Type B pancreatic cell (in vitro differentiated cells): ENCODE measurements around the gene KHDRBS1. TPM values are rescaled to one million over a fixed set of nuclear protein-coding genes. Genes with fewer than 3 reads are reported as not detected.

Source experiments
- DNase-seq: peaks from one replicate; pipeline ENCODE4 v3.0.0; 2021; ENCODE audit warnings: mixed read lengths; ENCODE audit not compliant: unreplicated experiment; ENCODE audit errors: extremely low spot score
- H3K27ac Mint-ChIP-seq: 2 replicates; pipeline ENCODE4 v1.8.0; 2021; ENCODE audit warnings: mild to moderate bottlenecking, mixed read lengths
- H3K27me3 Mint-ChIP-seq: 2 replicates; pipeline ENCODE4 v1.8.0; 2021; ENCODE audit warnings: mixed read lengths
- H3K36me3 Mint-ChIP-seq: 2 replicates; pipeline ENCODE4 v1.8.0; 2021; ENCODE audit warnings: mixed read lengths
- H3K4me1 Mint-ChIP-seq: one replicate; pipeline ENCODE4 v1.8.0; 2021; ENCODE audit warnings: mixed read lengths; ENCODE audit not compliant: unreplicated experiment
- H3K4me3 Mint-ChIP-seq: 2 replicates; pipeline ENCODE4 v1.8.0; 2021; ENCODE audit warnings: mild to moderate bottlenecking, mixed read lengths
- H3K9me3 Mint-ChIP-seq: 2 replicates; pipeline ENCODE4 v1.8.0; 2021; ENCODE audit warnings: mixed read lengths
- total RNA-seq: library from RNA; stranded (reverse); gene quantifications from 2 replicates; pipeline ENCODE4 v1.2.1, GENCODE V29; 2021; ENCODE audit warnings: low replicate concordance
- TF ChIP-seq, protein P1 (sequence below): fragments of 200-600 bp; sonication (generic); conservative IDR thresholded peaks from 2 replicates; pipeline ENCODE4 v1.5.0; 2021; ENCODE audit warnings: antibody characterized with exemption, mild to moderate bottlenecking

Gene KHDRBS1
- total RNA-seq, 1 donor from 2014 or later, result 202 TPM

DNA sequence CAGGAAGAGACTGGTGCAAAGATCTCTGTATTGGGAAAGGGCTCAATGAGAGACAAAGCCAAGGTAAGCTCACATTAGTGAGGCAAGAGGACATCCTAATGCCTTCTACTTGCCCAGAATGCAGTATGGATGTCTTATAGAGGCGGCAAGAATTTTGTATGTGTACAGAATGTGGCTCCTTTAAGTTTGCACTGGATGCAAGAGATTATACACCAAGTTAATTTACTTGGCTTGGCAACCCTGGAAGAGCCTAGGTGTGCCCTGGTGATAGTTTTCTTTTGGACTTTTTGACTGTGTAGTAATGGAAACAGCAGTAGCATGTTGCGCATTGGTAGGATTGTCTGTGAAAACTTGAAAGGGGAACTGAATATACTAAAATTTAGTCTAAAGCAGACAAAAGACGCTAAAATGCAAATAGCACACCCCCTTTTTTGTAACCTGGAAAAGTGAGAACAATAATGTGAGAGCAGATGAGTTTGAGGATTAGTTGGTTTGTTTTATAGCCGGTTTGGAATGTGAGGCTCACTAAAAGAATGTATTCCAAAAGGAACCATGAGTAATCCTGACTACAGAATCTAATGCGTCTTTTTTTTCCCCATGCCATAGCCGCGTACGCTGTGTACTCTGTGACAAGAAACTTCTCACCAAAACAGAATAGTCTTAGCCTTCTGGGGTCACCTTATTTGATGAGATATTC is 18.1 kb downstream of the KHDRBS1 start:
- peak overlapping the region; percentile 41 for H3K27ac Mint-ChIP-seq
- H3K27me3 Mint-ChIP-seq, result no peaks in the 10 kb centered on the region
- DNase-seq, result no peak
- H3K4me3 Mint-ChIP-seq, result no peak overlapping the region
- peaks cover 11% of the 10 kb centered on the region for H3K4me1 Mint-ChIP-seq
- TF ChIP-seq, protein P1, sequence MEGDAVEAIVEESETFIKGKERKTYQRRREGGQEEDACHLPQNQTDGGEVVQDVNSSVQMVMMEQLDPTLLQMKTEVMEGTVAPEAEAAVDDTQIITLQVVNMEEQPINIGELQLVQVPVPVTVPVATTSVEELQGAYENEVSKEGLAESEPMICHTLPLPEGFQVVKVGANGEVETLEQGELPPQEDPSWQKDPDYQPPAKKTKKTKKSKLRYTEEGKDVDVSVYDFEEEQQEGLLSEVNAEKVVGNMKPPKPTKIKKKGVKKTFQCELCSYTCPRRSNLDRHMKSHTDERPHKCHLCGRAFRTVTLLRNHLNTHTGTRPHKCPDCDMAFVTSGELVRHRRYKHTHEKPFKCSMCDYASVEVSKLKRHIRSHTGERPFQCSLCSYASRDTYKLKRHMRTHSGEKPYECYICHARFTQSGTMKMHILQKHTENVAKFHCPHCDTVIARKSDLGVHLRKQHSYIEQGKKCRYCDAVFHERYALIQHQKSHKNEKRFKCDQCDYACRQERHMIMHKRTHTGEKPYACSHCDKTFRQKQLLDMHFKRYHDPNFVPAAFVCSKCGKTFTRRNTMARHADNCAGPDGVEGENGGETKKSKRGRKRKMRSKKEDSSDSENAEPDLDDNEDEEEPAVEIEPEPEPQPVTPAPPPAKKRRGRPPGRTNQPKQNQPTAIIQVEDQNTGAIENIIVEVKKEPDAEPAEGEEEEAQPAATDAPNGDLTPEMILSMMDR, result no peak
- no peaks in the 10 kb centered on the region for H3K9me3 Mint-ChIP-seq
- H3K36me3 Mint-ChIP-seq, result peaks cover 54% of the 10 kb centered on the region

- peaks cover 8% of the 10 kb centered on the region for H3K4me1 Mint-ChIP-seq
- no peak overlapping the region for H3K4me3 Mint-ChIP-seq
- TF ChIP-seq, protein P1, result no peak
- H3K27me3 Mint-ChIP-seq, result no peaks in the 10 kb centered on the region
- peak overlapping the region; percentile 41 for H3K27ac Mint-ChIP-seq
- H3K36me3 Mint-ChIP-seq, result peaks cover 54% of the 10 kb centered on the region
- H3K9me3 Mint-ChIP-seq, result no peaks in the 10 kb centered on the region
- DNase-seq, result no peak
These were observed 18.6 kb downstream of the KHDRBS1 start for GRCh38 chr1:32032275-32032615.

DNA sequence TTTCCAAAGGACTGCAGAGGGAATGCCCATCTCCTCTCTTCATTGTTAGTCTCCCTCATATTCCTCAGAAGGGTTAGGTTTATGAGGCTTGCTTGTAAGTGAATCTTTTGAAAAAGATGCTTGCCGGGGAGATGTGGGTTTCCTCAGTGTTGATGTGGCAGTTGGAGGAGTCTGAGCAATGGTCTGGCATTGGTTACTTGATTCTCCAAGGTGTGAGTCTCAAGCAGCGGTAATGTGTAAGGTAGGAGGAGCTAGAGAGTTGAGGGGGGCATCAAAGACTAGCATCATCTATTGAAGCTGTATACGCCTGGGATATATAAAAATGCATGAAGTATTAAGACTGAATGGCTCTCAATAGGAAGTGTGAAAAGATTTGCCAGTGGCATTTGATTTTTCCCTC is 21.5 kb downstream of the KHDRBS1 start:
- peaks cover 3% of the 10 kb centered on the region for H3K4me1 Mint-ChIP-seq
- TF ChIP-seq, protein P1, result no peak
- H3K27ac Mint-ChIP-seq, result peak overlapping the region; percentile 30
- DNase-seq, result no peak
- H3K4me3 Mint-ChIP-seq, result no peak overlapping the region
- no peaks in the 10 kb centered on the region for H3K9me3 Mint-ChIP-seq
- H3K36me3 Mint-ChIP-seq, result peaks cover 64% of the 10 kb centered on the region
- H3K27me3 Mint-ChIP-seq, result no peaks in the 10 kb centered on the region

DNA sequence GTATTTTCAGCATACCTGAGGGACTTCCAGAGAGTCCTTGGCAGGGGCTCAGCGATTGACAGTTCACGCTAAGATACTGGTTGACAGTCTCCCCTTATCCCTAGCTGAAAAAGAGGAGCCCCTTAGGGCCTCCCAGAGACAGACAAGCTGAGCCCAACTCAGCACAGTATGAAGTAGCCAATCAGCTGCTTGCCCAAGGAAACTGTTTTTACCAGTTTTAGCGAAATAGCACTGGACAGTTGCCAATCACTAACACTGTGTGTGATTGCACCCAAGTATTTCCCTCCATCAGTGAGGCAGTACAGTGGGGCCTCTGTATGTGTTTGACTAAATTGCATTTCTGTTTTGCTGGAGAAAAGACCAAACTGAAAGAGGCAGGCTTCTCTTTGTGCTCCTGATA is 27.0 kb downstream of the KHDRBS1 start:
- Mint-ChIP-seq H3K4me3 (no peak overlapping the region), H3K27ac (no peak overlapping the region), H3K27me3 (no peaks in the 10 kb centered on the region), H3K36me3 (peaks cover 49% of the 10 kb centered on the region), H3K4me1 (no peaks in the 10 kb centered on the region), H3K9me3 (no peaks in the 10 kb centered on the region)
- no peak for DNase-seq
- TF ChIP-seq, protein P1, result no peak

GRCh38 chr1:32042330-32042729 is 28.7 kb downstream of the KHDRBS1 start:
- Mint-ChIP-seq H3K9me3 (no peaks in the 10 kb centered on the region), H3K36me3 (peaks cover 43% of the 10 kb centered on the region), H3K27me3 (no peaks in the 10 kb centered on the region), H3K27ac (no peak overlapping the region), H3K4me1 (no peaks in the 10 kb centered on the region), H3K4me3 (no peak overlapping the region)
- TF ChIP-seq, protein P1, result no peak
- DNase-seq, result no peak
